PC-9 (cell line): ENCODE measurements around the gene CDX2. TPM values are rescaled to one million over a fixed set of nuclear protein-coding genes. Genes with fewer than 3 reads are reported as not detected.

Experiments used
- BruUV-seq: library from RNA; stranded (reverse); fragments of 400-500 nt; replicated peaks from 2 replicates; lab custom pipeline; 2021; lab: Mats Ljungman, UMichigan
- CTCF ChIA-PET: fragments of 300-600 bp; sonication (Branson Sonifier 250); formaldehyde crosslinking; loops from one replicate; lab custom pipeline; 2022; ENCODE audit warnings: antibody characterized with exemption; lab: Charles Lee
- POLR2A ChIA-PET: fragments of 300-600 bp; sonication (Branson Sonifier 250); formaldehyde crosslinking; loops from one replicate; lab custom pipeline; 2022; ENCODE audit warnings: antibody characterized with exemption; ENCODE audit not compliant: unreplicated experiment; lab: Charles Lee
- DNase-seq, 2 experiments: peaks; one replicate each; pipeline versions ENCODE4 v3.0.0 to v3.0.0-alpha.2; 2015 to 2022; ENCODE audit warnings: mixed read lengths in 1 of 2
- H2AFZ ChIP-seq: fragments of 200-600 bp; sonication (generic); 2 replicates; pipeline ENCODE4 v1.8.1; 2017; ENCODE audit warnings: antibody characterized with exemption
- H3F3A ChIP-seq: fragments of 200-600 bp; sonication (generic); 2 replicates; pipeline ENCODE4 v1.8.1; 2017; ENCODE audit warnings: antibody characterized with exemption, mild to moderate bottlenecking, low read depth; ENCODE audit not compliant: insufficient read depth
- H3K27ac ChIP-seq: fragments of 200-600 bp; sonication (generic); 2 replicates; pipeline ENCODE4 v1.6.1; 2016; ENCODE audit warnings: mixed run types
- H3K27me3 ChIP-seq: fragments of 200-600 bp; sonication (generic); 2 replicates; pipeline ENCODE4 v1.6.1; 2016; ENCODE audit warnings: low read depth, mixed run types; ENCODE audit not compliant: insufficient read depth
- H3K36me3 ChIP-seq: fragments of 200-600 bp; sonication (generic); 2 replicates; pipeline ENCODE4 v1.6.1; 2016; ENCODE audit warnings: low read depth, mixed run types
- H3K4me1 ChIP-seq: fragments of 200-600 bp; sonication (generic); replicated peaks from 2 replicates; pipeline ENCODE4 v1.6.1; 2016; ENCODE audit warnings: mixed run types; ENCODE audit not compliant: insufficient read depth
- H3K4me2 ChIP-seq: fragments of 200-600 bp; sonication (generic); 2 replicates; pipeline ENCODE4 v1.6.1; 2017; ENCODE audit warnings: mixed run types
- H3K4me3 ChIP-seq: fragments of 200-600 bp; sonication (generic); 2 replicates; pipeline ENCODE4 v1.6.1; 2016; ENCODE audit warnings: mixed run types
- H3K79me2 ChIP-seq: fragments of 200-600 bp; sonication (generic); 2 replicates; pipeline ENCODE4 v1.6.1; 2017; ENCODE audit warnings: low read depth, mixed run types
- H3K9me2 ChIP-seq: fragments of 200-600 bp; sonication (generic); 2 replicates; pipeline ENCODE4 v1.8.1; 2017; ENCODE audit warnings: mild to moderate bottlenecking; ENCODE audit not compliant: insufficient read depth
- H3K9me3 ChIP-seq: fragments of 200-600 bp; sonication (generic); 2 replicates; pipeline ENCODE4 v1.8.1; 2016; ENCODE audit warnings: low read depth; ENCODE audit not compliant: insufficient read depth
- H4K20me1 ChIP-seq: fragments of 200-600 bp; sonication (generic); 2 replicates; pipeline ENCODE4 v1.8.1; 2017; ENCODE audit not compliant: insufficient read depth
- EZH2 ChIP-seq: fragments of 200-600 bp; sonication (generic); IDR thresholded peaks from 2 replicates; pipeline ENCODE4 v1.8.0; 2017; ENCODE audit warnings: antibody characterized with exemption, low read depth
- intact Hi-C: fragments of 100-400 bp; cut with micrococcal nuclease; formaldehyde crosslinking; loops from one replicate; pipeline ENCODE4 v1.10.0; 2022; ENCODE audit not compliant: unreplicated experiment
- total RNA-seq: library from RNA; stranded (reverse); gene quantifications from 2 replicates; pipeline ENCODE4 v1.2.3, GENCODE V29; 2021
- TF ChIP-seq, protein P1 (sequence below): fragments of 200-600 bp; sonication (generic); conservative IDR thresholded peaks from 2 replicates; pipeline ENCODE4 v1.6.1; 2017; ENCODE audit warnings: mixed run types, antibody characterized with exemption, mild to moderate bottlenecking, moderate library complexity

CDX2 gene
- total RNA-seq, 1 experiment from 2014 or later, result not detected

DNA sequence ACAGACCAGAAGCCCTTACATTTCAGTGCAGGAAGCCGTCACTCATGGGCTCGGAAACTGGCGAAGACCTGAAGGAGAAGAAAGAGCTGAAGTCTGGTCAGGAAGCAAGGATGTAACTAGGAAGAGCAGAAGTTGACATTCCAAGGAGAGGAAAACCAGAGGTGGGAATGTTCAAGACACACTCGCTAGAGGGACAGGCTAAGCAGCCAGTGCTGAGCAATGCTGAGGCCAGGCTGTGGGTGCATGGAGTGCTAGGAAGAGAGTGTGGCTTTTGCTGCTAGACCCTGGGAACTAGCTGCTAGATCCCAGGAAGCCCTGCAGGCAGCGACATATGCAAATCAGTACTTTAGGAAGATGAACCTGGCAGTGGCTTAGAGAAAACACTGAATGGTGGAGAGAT, 31.5 kb upstream of the CDX2 start:
- Histone ChIP-seq H3K9me3 (no peaks in the 10 kb centered on the region), H3F3A (peaks cover 3% of the 10 kb centered on the region; the same call in 1 of the 2 replicates), H2AFZ (no peak overlapping the region), H3K36me3 (no peaks in the 10 kb centered on the region), H3K4me2 (no peak overlapping the region), H3K4me1 (no peaks in the 10 kb centered on the region), H4K20me1 (no peaks in the 10 kb centered on the region), H3K4me3 (no peak overlapping the region), H3K9me2 (no peaks in the 10 kb centered on the region), H3K79me2 (no peaks in the 10 kb centered on the region), H3K27ac (no peak overlapping the region), H3K27me3 (no peaks in the 10 kb centered on the region; the same call in 1 of the 2 replicates)
- DNase-seq, result no peak
- ChIA-PET CTCF (no interaction called here), POLR2A (no interaction called here)
- no TSS peak for BruUV-seq
- no peak for TF ChIP-seq EZH2
- TF ChIP-seq, protein P1, sequence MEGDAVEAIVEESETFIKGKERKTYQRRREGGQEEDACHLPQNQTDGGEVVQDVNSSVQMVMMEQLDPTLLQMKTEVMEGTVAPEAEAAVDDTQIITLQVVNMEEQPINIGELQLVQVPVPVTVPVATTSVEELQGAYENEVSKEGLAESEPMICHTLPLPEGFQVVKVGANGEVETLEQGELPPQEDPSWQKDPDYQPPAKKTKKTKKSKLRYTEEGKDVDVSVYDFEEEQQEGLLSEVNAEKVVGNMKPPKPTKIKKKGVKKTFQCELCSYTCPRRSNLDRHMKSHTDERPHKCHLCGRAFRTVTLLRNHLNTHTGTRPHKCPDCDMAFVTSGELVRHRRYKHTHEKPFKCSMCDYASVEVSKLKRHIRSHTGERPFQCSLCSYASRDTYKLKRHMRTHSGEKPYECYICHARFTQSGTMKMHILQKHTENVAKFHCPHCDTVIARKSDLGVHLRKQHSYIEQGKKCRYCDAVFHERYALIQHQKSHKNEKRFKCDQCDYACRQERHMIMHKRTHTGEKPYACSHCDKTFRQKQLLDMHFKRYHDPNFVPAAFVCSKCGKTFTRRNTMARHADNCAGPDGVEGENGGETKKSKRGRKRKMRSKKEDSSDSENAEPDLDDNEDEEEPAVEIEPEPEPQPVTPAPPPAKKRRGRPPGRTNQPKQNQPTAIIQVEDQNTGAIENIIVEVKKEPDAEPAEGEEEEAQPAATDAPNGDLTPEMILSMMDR, result no peak
- intact Hi-C loops, result no loop called here

DNA sequence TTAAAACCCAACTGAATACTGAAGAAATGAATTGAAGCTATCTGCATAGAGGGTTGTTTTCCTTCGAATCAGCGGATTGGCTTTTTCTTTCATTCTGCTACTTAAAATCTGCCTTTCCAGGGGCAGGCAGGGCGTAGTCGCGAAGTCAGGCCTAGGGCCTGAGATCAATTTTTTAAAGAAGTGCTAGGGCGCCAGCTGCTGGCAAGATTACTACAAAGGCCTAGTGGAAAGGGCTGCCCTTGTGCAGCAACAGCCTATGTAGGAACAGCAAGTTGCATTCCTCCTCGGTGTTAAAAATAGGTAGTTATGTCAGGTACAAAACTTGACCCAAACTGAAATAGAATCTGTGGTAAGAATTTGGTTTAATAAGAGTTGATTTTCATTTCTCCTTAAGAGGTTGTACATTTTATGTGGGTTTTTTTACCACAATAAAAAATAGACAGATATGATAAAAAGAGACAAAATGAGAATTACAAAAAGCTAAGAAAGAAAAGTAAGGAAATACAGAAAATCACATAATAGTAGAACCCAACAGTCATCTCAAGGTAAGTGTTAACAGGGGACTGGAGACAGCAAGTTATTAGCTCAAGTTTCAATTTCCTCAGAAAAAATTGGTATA, 28.9 kb upstream of the CDX2 start:
- Histone ChIP-seq H3K79me2 (no peaks in the 10 kb centered on the region), H3K4me2 (no peak overlapping the region), H3K4me3 (no peak overlapping the region), H3K36me3 (no peaks in the 10 kb centered on the region), H3F3A (peaks cover 3% of the 10 kb centered on the region; the same call in 1 of the 2 replicates), H4K20me1 (no peaks in the 10 kb centered on the region), H3K27me3 (peaks cover 7% of the 10 kb centered on the region; the same call in 1 of the 2 replicates), H2AFZ (no peak overlapping the region), H3K9me2 (no peaks in the 10 kb centered on the region), H3K27ac (no peak overlapping the region), H3K4me1 (no peaks in the 10 kb centered on the region), H3K9me3 (no peaks in the 10 kb centered on the region)
- ChIA-PET CTCF (interaction anchor here (0.6 kb wide), 1 partner anchor 1074 kb away, joined by 4 read pairs; no protein-coding TSS in a partner anchor), POLR2A (no interaction called here)
- TF ChIP-seq, protein P1, result peak; percentile 55; the same call in 1 of the 2 replicates
- TF ChIP-seq EZH2, result no peak
- no peak for DNase-seq
- no TSS peak for BruUV-seq
- intact Hi-C loops, result no loop called here

DNA sequence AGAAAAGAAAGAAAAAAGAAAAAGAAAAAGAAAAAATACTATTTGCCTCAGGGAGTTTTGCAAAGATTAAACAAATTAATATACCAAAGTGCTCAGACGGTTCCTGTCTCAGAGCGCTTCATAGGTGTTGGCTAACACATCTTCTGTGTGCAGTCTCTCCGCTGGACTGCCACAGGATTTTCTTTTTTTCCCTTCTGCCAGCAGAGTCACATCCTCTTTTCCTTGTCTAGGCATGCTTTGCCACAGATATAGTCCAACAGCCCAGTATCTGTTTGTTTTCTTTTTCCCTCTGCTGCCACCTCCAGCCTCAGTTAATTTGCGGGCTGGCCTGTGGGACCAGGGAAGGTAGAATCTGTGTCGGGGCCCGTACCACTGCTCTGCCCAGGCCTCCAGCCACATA, 22.8 kb upstream of the CDX2 start:
- no peaks in the 10 kb centered on the region for H3K36me3 ChIP-seq
- peaks cover 21% of the 10 kb centered on the region; the same call in 1 of the 2 replicates for H3K27me3 ChIP-seq
- POLR2A ChIA-PET, result no interaction called here
- no peaks in the 10 kb centered on the region for H4K20me1 ChIP-seq
- H3K4me2 ChIP-seq, result no peak overlapping the region
- H3K4me1 ChIP-seq, result no peaks in the 10 kb centered on the region
- no peaks in the 10 kb centered on the region for H3K9me3 ChIP-seq
- no peak overlapping the region for H3K4me3 ChIP-seq
- BruUV-seq, result no TSS peak
- TF ChIP-seq EZH2, result no peak
- TF ChIP-seq, protein P1, result no peak
- H3K9me2 ChIP-seq, result no peaks in the 10 kb centered on the region
- H3F3A ChIP-seq, result no peaks in the 10 kb centered on the region
- H3K79me2 ChIP-seq, result no peaks in the 10 kb centered on the region
- CTCF ChIA-PET, result no interaction called here
- no peak overlapping the region for H2AFZ ChIP-seq
- no peak overlapping the region for H3K27ac ChIP-seq
- intact Hi-C loops, result no loop called here
- no peak for DNase-seq
